Heart left ventricle (tissue), 16 donors: ENCODE results near the gene SHROOM3. TPM values are rescaled to one million over a fixed set of nuclear protein-coding genes. Genes with fewer than 3 reads are reported as not detected.

Source experiments
- ATAC-seq, 4 donors: fragments of 200-7000 bp; cut with Tn5 transposase; one replicate each; pipeline ENCODE4 v1.9.1; 2020 to 2022; ENCODE audit warnings: moderate library complexity in 4 of 4, mild to moderate bottlenecking in 3 of 4, moderate number of reproducible peaks in 1 of 4
- DNase-seq, 5 donors: peaks; one replicate each; pipeline ENCODE4 v3.0.0-alpha.2; 2020
- H3K27ac ChIP-seq, 12 donors: fragments of 200-600 bp; sonication (generic) in 4 of 12; one replicate each; pipeline versions ENCODE4 v1.5.0 to v1.8.0; 2016 to 2022; ENCODE audit warnings: mild to moderate bottlenecking in 2 of 12
- H3K27me3 ChIP-seq, 9 donors: fragments of 200-600 bp; sonication (generic) in 2 of 9; one replicate each; pipeline versions ENCODE4 v1.5.1 to v1.8.0; 2016 to 2022; ENCODE audit warnings: mild to moderate bottlenecking in 3 of 9
- H3K36me3 ChIP-seq, 9 donors: fragments of 200-600 bp; sonication (generic) in 2 of 9; one replicate each; pipeline versions ENCODE4 v1.5.0 to v1.8.0; 2018 to 2022; ENCODE audit warnings: mild to moderate bottlenecking in 2 of 9
- H3K4me1 ChIP-seq, 12 donors: fragments of 200-600 bp; sonication (generic) in 4 of 12; one replicate each; pipeline versions ENCODE4 v1.5.0 to v1.8.0; 2016 to 2022; ENCODE audit warnings: mild to moderate bottlenecking in 3 of 12
- H3K4me3 ChIP-seq, 12 donors: fragments of 200-600 bp; sonication (generic) in 4 of 12; one replicate each; pipeline versions ENCODE4 v1.5.0 to v1.8.0; 2017 to 2022; ENCODE audit warnings: mild to moderate bottlenecking in 9 of 12, moderate library complexity in 4 of 12
- H3K9me3 ChIP-seq, 12 donors: fragments of 200-600 bp; sonication (generic) in 4 of 12; one replicate each; pipeline versions ENCODE4 v1.5.0 to v1.8.0; 2016 to 2022; ENCODE audit warnings: mild to moderate bottlenecking in 1 of 12
- POLR2A ChIP-seq, 2 donors: fragments of 450-650 bp; IDR thresholded peaks; one replicate each; pipeline ENCODE4 v1.6.1; 2017; ENCODE audit warnings: antibody characterized with exemption in 2 of 2, mild to moderate bottlenecking in 2 of 2, moderate library complexity in 2 of 2
- WGBS, 4 donors: extraction: QIAGEN DNeasy Blood & Tissue Kit in 2 of 4; methylation state at CpG; one replicate each; pipeline versions ENCODE4 v1.1.5 to v1.1.7; 2013 to 2018; 5-methylcytosine and 5-hydroxymethylcytosine counted together
- intact Hi-C, 10 donors: fragments of 100-400 bp; cut with DNase I; formaldehyde crosslinking; loops; one replicate each; pipeline versions ENCODE4 v1.11.1 to v1.14.2; 2022
- microRNA counts, 2 donors: library from miRNA; unstranded; fragments of <30 nt; microRNA quantifications; one replicate each; lab custom pipeline; 2016
- microRNA-seq, 4 donors: library from miRNA; unstranded; fragments of <30 nt; microRNA quantifications; one replicate each; pipeline versions ENCODE4 to v1.2.0, GENCODE V29; 2017 to 2020
- polyA plus RNA-seq, 2 donors: library from polyadenylated mRNA; stranded (reverse); fragments of 200-250 nt; gene quantifications; one replicate each; pipeline ENCODE4 v1.2.3, GENCODE V29; 2013
- total RNA-seq, 9 donors: library from RNA; depleted of rRNA in 2 of 9; stranded (reverse); fragments of >200 nt in 2 of 9; fragmentation: NEBNext Ultra II Directional in 3 of 9; extraction: Animal tissue kit (Norgen Biotek cat#: 25700) in 3 of 9; gene quantifications; one replicate each; pipeline versions ENCODE4 v1.1.0 to v1.2.4, GENCODE V29; 2016 to 2023
- TF ChIP-seq, protein P1 (sequence below), 12 donors: fragments of 200-600 bp; sonication (generic) in 4 of 12; IDR thresholded peaks; one replicate each; pipeline versions ENCODE4 v1.5.0 to v1.8.0; 2018 to 2022; ENCODE audit warnings: antibody characterized with exemption in 12 of 12, mild to moderate bottlenecking in 5 of 12
- donor health status: ischemic (EF 13 %, LVEDD 7.1; RV severe dilation, severe dysfunction).
- donor health status: healthy with polysubstance abuse.
- donor health status: DM: no; HTN: yes; CAD: no.
- donor health status: DM: no; HTN: no; CAD: no.
- donor health status: ischemic (EF 25% LVEDD 6.9; RV normal size, moderate dysfunction).
- donor health status: ischemic (EF 25% LVEDD 5.7; RV mildly dilated, moderate dysfunction).
- donor health status: healthy.
- donor health status: DM: yes; HTN: yes; CAD: no.
- donor health status: ischemic (EF 35%, LVEDD 5.7; RV mildly dilated, moderate dysfunction).
- donor health status: nonischemic (EF 11% LVEDD 7.7; RV severe dilation, severe dysfunction).
- donor health status: DM: yes; HTN: yes; CAD: no.
- donor health status: PGD.
- donor health status: ischemic (EF 29% LVEDD 5.4; RV normal size, mild dysfunction).
- donor health status: nonischemic (EF 23%, LVEDD 6.1; RV moderate dilation, normal function).

The SHROOM3 gene
- total and polyA plus RNA-seq, 11 donors: 4.6 to 38.5 (median 20.3) TPM

DNA sequence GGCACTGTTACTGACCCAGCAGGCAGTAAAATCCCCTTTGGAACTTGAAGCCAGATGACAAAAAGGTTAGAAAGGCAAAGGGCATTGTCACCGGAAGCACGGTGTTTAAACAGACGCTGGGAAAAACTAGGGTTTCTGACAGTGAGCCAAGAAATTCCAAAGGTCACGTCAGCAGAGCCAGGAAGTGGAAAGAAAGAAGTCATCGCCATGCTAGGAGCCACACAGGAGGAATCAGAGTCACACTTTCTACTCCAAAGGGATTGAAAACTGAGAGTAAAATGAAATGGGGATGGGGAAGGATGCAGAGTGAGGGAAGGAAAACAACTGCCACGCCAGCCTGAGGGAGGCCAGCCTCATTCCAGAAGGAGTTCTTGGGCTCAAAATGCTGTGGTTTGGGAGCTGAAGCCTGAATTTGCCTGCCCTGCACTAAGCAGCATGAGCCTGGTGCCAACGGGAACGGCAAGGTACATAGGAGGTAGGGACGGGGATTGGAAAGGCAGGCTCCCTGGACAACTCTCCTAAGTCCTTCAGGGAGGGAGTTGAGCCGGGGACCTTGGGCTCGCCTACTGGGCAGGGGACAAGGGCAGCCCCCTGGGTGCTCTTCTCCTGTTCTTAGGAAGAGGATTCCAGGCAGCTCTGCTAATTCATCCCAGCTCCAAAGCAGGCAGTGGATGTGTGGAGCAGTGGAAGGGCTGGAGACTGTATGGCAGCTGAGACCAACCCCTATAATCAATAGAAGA is 396.1 kb downstream of the SHROOM3 start:
- peak in 3 of 5 donors; percentile 45 to 71 (median 63) for DNase-seq
- intact Hi-C loops: loop anchor here in 1 of 10 donors (10.0 kb wide), 1 partner anchor 114 kb away; the partner anchor contains the start of gene SEPTIN11

DNA sequence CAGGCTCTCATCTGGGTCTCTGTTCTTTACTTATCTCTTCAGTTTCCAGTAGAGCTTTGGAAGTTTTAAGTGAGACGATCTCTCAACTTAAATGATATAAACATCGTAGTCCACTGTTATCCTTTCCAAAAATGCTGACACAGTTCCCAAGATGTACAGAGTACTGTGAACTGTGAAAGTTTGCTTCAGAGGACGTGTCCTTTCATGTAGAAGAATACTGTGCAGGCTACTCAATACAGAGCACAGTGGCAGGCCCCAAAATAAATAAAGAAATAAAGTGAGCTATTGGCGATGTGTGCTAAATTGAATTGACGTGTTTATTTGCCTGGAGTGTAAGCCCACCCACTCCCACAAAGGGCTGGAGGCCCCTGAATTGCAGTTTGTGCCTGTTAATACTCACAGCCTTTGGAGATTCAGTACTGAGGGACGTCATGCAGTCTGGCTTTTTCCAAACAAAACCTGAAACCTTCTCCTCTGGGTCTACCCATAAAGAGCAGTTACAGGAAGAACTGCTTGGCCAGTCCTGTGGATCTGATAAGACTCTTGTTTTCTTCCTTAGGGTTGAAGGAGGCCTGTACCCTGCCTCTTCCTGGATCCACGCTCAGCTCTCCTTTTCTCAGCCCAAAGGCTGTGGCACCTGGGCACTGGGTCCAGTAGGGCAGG is 396.8 kb downstream of the SHROOM3 start:
- WGBS, 4 donors: 73 to 78% (median 77%) methylated on average over 7 of the region's 7 CpGs
- peaks cover 4 to 24% (median 21%) of the 10 kb centered on the region in 12 donors for H3K4me1 ChIP-seq
- no peaks in the 10 kb centered on the region for H3K9me3 ChIP-seq
- DNase-seq: no peak
- no peaks in the 10 kb centered on the region for H3K27me3 ChIP-seq
- TF ChIP-seq, protein P1, sequence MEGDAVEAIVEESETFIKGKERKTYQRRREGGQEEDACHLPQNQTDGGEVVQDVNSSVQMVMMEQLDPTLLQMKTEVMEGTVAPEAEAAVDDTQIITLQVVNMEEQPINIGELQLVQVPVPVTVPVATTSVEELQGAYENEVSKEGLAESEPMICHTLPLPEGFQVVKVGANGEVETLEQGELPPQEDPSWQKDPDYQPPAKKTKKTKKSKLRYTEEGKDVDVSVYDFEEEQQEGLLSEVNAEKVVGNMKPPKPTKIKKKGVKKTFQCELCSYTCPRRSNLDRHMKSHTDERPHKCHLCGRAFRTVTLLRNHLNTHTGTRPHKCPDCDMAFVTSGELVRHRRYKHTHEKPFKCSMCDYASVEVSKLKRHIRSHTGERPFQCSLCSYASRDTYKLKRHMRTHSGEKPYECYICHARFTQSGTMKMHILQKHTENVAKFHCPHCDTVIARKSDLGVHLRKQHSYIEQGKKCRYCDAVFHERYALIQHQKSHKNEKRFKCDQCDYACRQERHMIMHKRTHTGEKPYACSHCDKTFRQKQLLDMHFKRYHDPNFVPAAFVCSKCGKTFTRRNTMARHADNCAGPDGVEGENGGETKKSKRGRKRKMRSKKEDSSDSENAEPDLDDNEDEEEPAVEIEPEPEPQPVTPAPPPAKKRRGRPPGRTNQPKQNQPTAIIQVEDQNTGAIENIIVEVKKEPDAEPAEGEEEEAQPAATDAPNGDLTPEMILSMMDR (IDR thresholded peaks at IDR 0.05): no peak
- no peak for TF ChIP-seq POLR2A (IDR thresholded peaks at IDR 0.05)
- no peak overlapping the region for H3K4me3 ChIP-seq
- ATAC-seq: peak in 2 of 4 donors; percentile 24 to 39
- no peaks in the 10 kb centered on the region for H3K36me3 ChIP-seq
- peak overlapping the region; percentile 3 to 89 (median 70) for H3K27ac ChIP-seq
- intact Hi-C loops: loop anchor here in 1 of 10 donors (10.0 kb wide), 1 partner anchor 113 kb away; the partner anchor contains the start of gene SEPTIN11

More for the DNA sequence above, 396.1 kb downstream of the SHROOM3 start:
- H3K27me3 ChIP-seq: no peaks in the 10 kb centered on the region
- 34 to 43% (median 38%) methylated on average over 11 of the region's 11 CpGs for WGBS, 4 donors
- peaks cover 4 to 24% (median 21%) of the 10 kb centered on the region in 12 donors for H3K4me1 ChIP-seq
- TF ChIP-seq, protein P1 (IDR thresholded peaks at IDR 0.05): no peak
- TF ChIP-seq POLR2A (IDR thresholded peaks at IDR 0.05): no peak
- no peak overlapping the region for H3K4me3 ChIP-seq
- H3K9me3 ChIP-seq: no peaks in the 10 kb centered on the region
- no peaks in the 10 kb centered on the region for H3K36me3 ChIP-seq
- peak overlapping the region; percentile 3 to 89 (median 70) for H3K27ac ChIP-seq
- peak; percentile 72 to 93 (median 91) for ATAC-seq

MicroRNAs within 50 kb of the gene (microRNA counts, 767-probe panel; counts per million panel counts)
- 309 to 349 counts per million in 2 donors for microRNA hsa-miR-548ah-5p (lab: Ali Mortazavi, UCI)

Small RNA genes lying within 50 kb of the gene (microRNA-seq; reads per million reads assigned to microRNA genes)
- gene MIR4450 (0 reads per million in 4 donors), gene MIR548AH (0 to 3.1 (median 0.36) reads per million in 4 donors)

Other genes starting within 250 kb of the SHROOM3 start
- 100 to 1,000 TPM in 3 of 9 donors, 10 to 100 TPM in 6; 84.9 to 208 (median 96.0) TPM for gene SCARB2, start 221.4 kb upstream of the SHROOM3 start, total RNA-seq
- gene SCARB2, start 221.4 kb upstream of the SHROOM3 start, polyA plus RNA-seq: 100 to 1,000 TPM in 1 of 2 donors, 10 to 100 TPM in 1; 98.1 to 108 TPM
- 1 to 10 TPM in 8 of 9 donors, under 1 TPM in 1; 0.48 to 4.9 (median 2.5) TPM for gene FAM47E, start 183.5 kb upstream of the SHROOM3 start, total RNA-seq
- 1 to 10 TPM in 1 of 2 donors, under 1 TPM in 1; 0.36 to 3.2 TPM for gene FAM47E, start 183.5 kb upstream of the SHROOM3 start, polyA plus RNA-seq
- 10 to 100 TPM; 16.8 to 48.6 (median 25.5) TPM for gene STBD1, start 128.5 kb upstream of the SHROOM3 start, total RNA-seq
- gene STBD1, start 128.5 kb upstream of the SHROOM3 start, polyA plus RNA-seq: 10 to 100 TPM; 35.0 to 50.8 TPM
- gene CCDC158, start 14.1 kb upstream of the SHROOM3 start, total RNA-seq: under 1 TPM in 7 of 9 donors, not detected in 2; 0.09 to 0.75 (median 0.50) TPM
- gene CCDC158, start 14.1 kb upstream of the SHROOM3 start, polyA plus RNA-seq: under 1 TPM; 0.01 to 0.23 TPM